Activated T-cell treated with anti-CD3 and anti-CD28 coated beads for 1 hour (primary cell): ENCODE results near the gene ABCC6.
A peak's percentile ranks its signal among the peaks of the same experiment; 100 is the strongest.

Source experiments
- DNase-seq: peaks from one replicate; pipeline ENCODE4 v3.0.0-alpha.2; 2020; ENCODE audit warnings: low read depth

Gene ABCC6

DNA sequence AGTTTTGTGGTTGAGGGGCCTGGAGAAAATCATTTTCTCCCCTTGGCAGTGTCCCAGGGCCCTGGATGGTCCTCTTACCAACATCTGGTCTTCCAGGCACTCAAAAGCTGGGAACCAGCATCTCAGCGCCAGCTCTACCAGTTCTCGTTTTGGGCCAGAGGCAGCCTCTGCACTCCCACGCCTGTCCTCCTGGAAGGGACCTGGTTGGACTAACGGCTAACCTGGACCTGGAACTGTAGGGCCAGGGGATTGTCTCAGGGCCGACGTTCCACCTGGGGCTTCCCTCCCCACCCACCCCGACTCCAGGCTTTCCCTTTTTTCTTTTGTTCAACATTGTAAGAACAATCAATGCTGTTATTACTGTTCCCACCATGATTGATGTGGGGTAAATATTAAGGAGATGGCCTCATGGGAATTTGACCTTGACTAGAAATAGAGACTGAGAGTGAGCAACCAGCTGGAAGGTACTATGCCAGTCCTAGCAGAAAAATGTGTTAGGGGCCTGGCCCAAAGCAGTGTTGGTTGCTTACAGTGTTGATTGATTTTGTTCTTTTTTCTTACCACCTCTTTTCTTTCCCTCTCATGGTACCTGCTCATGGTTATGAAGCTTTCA is 81.4 kb downstream of the ABCC6 start:
- no peak for DNase-seq

- DNase-seq: no peak
Observed at GRCh38 chr16:16141141-16141540, 82.2 kb downstream of the ABCC6 start.

DNA sequence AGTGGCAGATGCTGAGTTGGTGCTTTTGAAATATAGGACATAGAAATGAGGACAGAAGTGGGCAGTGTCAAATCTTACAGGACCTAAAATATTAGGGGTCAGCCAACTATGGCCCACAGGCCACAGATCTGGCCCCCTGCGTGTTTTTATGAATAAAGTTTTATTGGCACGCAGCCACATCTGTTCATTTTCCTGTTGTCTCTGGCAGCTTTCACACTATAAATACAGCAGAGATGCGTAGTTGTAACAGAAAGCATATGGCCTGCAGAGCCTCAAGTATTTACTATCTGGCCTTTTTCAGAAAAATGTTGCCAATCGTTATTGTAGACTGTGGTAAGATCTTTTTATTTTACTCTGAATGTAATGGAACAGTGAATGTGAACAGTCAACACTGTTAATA is 82.8 kb downstream of the ABCC6 start:
- DNase-seq: no peak

- no peak for DNase-seq
Observed at GRCh38 chr16:16139806-16140205, 83.5 kb downstream of the ABCC6 start.

- no peak for DNase-seq
Observed at GRCh38 chr16:16139061-16139460, 84.2 kb downstream of the ABCC6 start.

GRCh38 chr16:16138034-16138635 is 85.2 kb downstream of the ABCC6 start:
- no peak for DNase-seq

DNA sequence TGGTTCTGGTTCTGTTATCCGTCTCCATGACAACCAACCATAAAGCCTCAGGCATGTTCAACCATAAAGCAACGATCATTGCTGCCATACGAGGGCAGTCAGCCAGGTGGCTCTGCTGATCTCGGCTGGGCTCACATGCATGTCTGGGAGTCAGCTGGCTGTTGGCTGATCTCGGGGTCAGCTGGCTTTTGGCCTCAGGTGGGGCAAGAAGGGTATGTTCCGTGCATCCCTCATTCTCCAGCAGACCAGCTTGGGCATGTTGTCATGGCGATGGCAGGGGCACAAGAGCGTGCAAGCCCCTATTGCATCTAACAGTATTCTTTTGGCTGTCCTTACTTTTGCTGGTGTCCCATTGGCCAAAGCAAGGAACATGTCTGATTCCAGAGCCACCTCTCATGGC is 86.2 kb downstream of the ABCC6 start:
- DNase-seq: no peak

GRCh38 chr16:16136588-16136987 is 86.7 kb downstream of the ABCC6 start:
- no peak for DNase-seq

GRCh38 chr16:16133943-16134604 is 89.2 kb downstream of the ABCC6 start:
- no peak for DNase-seq

DNA sequence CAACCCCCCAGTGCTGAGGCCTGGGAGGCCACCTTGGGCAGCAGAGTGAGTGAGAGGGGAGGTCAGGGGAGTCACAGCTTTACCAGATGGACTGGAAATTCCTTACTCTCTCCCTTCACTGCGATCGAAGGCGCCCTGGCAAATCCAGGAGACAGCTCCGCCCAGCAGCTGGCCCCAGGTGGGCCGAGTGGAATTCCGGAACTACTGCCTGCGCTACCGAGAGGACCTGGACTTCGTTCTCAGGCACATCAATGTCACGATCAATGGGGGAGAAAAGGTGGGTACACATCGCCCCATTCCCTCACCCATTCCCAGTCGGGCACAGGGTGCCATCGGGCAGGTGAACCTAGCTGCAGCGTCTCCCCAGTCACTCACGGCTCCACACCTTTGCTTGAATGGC is 91.6 kb downstream of the ABCC6 start:
- no peak for DNase-seq

DNA sequence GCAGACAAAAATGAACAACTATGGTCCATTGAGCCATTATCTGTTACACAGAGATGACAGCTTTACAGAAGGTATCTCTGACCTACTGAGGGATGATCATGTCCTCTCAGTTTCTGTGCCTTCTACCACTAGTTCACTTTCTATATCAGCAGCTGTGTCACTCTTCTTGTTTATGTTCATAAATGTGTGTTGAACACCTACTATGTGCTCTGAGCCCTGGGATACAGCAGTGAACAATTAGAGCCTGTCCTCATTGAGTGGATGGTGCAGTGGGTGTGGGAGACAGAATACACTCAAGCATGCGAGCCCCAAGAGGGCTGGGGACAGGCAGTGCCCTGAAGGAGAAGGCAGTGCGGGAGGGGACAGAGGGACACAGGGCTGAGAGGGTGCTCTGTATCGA is 92.1 kb downstream of the ABCC6 start:
- DNase-seq: no peak

- peak; percentile 48 for DNase-seq
Observed at GRCh38 chr16:16127469-16128116, 95.7 kb downstream of the ABCC6 start.

DNA sequence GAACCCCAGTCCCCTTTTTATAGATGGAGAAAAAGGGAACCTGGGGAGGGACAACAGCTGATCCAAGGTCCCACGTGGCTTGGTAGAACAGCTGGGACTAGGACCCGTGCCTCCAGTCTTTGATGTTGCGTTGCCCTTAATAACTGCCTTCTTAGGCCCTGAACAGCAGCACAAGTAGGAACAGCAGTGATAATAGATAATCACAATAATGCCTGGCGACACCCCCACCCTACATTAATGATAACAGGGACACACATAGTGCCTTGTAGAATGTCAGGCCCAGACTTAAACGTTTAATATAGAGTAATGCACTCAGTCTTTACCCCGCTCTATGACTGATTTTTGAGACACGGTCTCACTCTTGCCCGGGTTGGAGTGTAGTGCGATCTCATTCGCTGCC is 96.4 kb downstream of the ABCC6 start:
- no peak for DNase-seq

DNA sequence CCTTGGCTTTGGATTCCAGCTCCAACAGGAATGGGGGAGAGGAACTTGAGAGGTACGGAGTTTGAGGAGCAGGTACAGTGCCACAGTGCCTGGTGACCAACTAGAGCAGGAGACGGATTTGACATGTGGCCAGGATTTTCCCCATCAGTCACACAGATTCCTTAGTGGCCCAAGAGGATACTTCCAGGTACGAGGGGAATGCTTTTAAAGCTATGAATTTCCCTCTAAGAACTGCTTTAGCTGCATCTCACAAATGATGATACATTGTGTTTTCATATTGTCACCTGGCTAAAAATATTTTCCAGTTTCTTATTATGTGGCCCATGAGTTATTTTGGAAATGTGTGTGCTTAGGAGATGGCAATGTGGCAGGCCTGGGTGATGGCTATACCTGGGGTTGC is 98.3 kb downstream of the ABCC6 start:
- no peak for DNase-seq

- DNase-seq: no peak
Observed at GRCh38 chr16:16124438-16124837, 98.9 kb downstream of the ABCC6 start.

DNA sequence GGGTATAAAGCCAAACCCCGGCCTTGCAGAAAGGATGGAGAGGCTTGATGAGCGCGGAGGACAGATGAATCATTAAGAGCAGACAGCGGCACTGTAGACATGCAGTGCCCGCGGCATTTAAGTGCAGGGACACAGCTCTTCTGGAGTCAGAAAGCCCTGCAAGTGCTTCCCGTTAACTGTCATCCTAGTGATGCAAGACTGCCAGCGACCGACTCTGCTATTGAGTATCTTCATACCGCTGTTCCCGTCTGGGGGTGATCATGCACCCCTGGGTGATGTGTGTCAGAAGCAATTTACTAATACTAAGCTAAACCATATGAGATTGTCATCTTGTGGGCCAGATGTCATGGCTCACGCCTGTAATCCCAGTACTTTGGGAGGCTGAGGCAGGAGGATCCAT is 101.0 kb downstream of the ABCC6 start:
- no peak for DNase-seq

DNA sequence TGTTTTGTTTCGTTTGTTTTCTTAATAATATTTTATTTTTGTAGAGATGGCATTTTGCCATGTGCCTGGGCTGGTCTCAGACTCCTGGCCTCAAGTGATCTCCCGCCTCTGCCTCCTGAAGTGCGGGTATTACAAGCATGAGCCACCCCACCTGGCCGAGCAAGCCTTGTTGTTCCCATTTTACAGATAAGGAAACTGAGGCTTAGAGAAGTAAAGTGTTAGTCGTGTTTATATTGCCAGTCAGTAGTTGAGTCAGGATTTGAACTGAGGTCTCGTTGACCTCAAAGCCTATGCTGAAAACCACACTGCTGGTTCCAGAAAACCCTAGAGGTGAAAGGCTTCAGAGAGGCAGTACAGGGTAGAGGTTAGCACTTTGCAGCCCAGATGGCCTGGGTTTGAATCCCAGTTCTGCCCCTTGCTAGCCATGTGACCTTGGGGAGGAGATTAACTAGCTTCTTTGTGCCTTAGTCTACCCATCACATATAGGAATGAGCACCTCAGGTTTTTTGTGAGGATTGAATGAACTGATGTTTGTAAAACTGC is 102.0 kb downstream of the ABCC6 start:
- no peak for DNase-seq

- DNase-seq: no peak
Observed at GRCh38 chr16:16120382-16121184, 102.7 kb downstream of the ABCC6 start.

- DNase-seq: no peak
Observed at GRCh38 chr16:16120044-16120381, 103.3 kb downstream of the ABCC6 start.

GRCh38 chr16:16118337-16118736 is 105.0 kb downstream of the ABCC6 start:
- no peak for DNase-seq

- no peak for DNase-seq
Observed at GRCh38 chr16:16116841-16117240, 106.5 kb downstream of the ABCC6 start.

DNA sequence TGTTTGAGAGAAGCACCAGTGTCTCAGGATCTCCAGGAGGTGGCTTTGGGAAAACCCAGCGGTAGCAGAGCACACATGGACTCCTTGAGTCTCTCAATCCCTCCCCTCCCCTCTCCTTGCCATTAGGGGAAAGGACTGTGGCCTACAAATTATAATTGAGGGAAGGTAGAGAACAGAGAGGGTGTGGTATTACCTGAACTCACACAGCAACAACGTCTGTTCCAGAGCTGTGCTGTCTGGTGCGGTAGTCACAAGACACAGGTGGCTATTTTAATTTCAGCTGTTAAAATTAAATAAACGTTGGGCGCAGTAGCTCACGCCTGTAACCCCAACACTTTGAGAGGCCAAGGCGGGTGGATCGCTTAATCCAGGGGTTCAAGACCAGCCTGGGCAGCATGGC is 110.2 kb downstream of the ABCC6 start:
- no peak for DNase-seq
